SU-DHL-6 (cell line): ENCODE results near the gene RCAN2.

ENCODE experiments used
- H2AFZ ChIP-seq: fragments of 200-600 bp; sonication (generic); 2 replicates; pipeline ENCODE4 v1.6.1; 2014; ENCODE audit warnings: low read depth, mild to moderate bottlenecking, moderate library complexity, mixed read lengths, antibody characterized with exemption, low read length; ENCODE audit not compliant: severe bottlenecking
- H3F3A ChIP-seq: fragments of 200-600 bp; shearing (Covaris generic); 2 replicates; pipeline ENCODE4 v1.6.0; 2016; ENCODE audit warnings: antibody characterized with exemption, mild to moderate bottlenecking; ENCODE audit not compliant: insufficient read depth
- H3K27ac ChIP-seq: fragments of 200-600 bp; sonication (generic); 2 replicates; pipeline ENCODE4 v1.5.1; 2016; ENCODE audit warnings: low read depth, mild to moderate bottlenecking, low read length, moderate library complexity, mixed read lengths
- H3K27me3 ChIP-seq: fragments of 200-600 bp; sonication (generic), shearing (Covaris generic); 2 replicates; pipeline ENCODE4 v1.6.0; 2014; ENCODE audit warnings: mild to moderate bottlenecking, low read length
- H3K36me3 ChIP-seq: fragments of 200-600 bp; sonication (generic); 2 replicates; pipeline ENCODE4 v1.6.1; 2014; ENCODE audit warnings: mild to moderate bottlenecking, low read length, mixed read lengths
- H3K4me2 ChIP-seq: fragments of 300-600, 200-600 bp; shearing (Covaris generic), sonication (generic); 2 replicates; pipeline ENCODE4 v1.6.0; 2014; ENCODE audit warnings: low read length, low read depth, mild to moderate bottlenecking; ENCODE audit not compliant: poor library complexity, severe bottlenecking
- H3K4me3 ChIP-seq: fragments of 200-600 bp; sonication (generic); 2 replicates; pipeline ENCODE4 v1.5.1; 2014; ENCODE audit warnings: antibody characterized with exemption, low read length, mild to moderate bottlenecking, mixed read lengths; ENCODE audit not compliant: insufficient read depth, poor library complexity, severe bottlenecking
- H3K79me2 ChIP-seq: fragments of 200-600 bp; sonication (generic); 2 replicates; pipeline ENCODE4 v1.6.1; 2014; ENCODE audit warnings: mild to moderate bottlenecking, low read length, moderate library complexity; ENCODE audit not compliant: insufficient read depth
- H3K9ac ChIP-seq: fragments of 200-600 bp; sonication (generic); 2 replicates; pipeline ENCODE4 v1.7.0; 2014; ENCODE audit warnings: mild to moderate bottlenecking, low read length
- H3K9me2 ChIP-seq: fragments of 200-600 bp; sonication (generic); replicated peaks from 2 replicates; pipeline ENCODE4 v1.6.1; 2014; ENCODE audit warnings: low read length; ENCODE audit not compliant: insufficient read depth
- H3K9me3 ChIP-seq: fragments of 200-600 bp; sonication (generic); 2 replicates; pipeline ENCODE4 v1.6.1; 2014; ENCODE audit warnings: low read length, mixed read lengths; ENCODE audit not compliant: insufficient read depth
- H4K20me1 ChIP-seq: fragments of 200-600 bp; sonication (generic); 2 replicates; pipeline ENCODE4 v1.6.1; 2014; ENCODE audit warnings: low read depth, mild to moderate bottlenecking, antibody characterized with exemption, low read length, moderate library complexity, mixed read lengths
- CTCF ChIP-seq: fragments of 200-600 bp; sonication (generic); IDR thresholded peaks from one replicate; pipeline ENCODE4 v1.5.1; 2017; ENCODE audit warnings: antibody characterized with exemption, mild to moderate bottlenecking, low read length, moderate library complexity; ENCODE audit not compliant: insufficient read depth, poor library complexity, severe bottlenecking
- EZH2phosphoT487 ChIP-seq: fragments of 200-600 bp; sonication (generic), shearing (Covaris generic); conservative IDR thresholded peaks from 2 replicates; pipeline ENCODE4 v1.6.1; 2018; ENCODE audit warnings: mild to moderate bottlenecking, antibody characterized with exemption, low read length, moderate library complexity, mixed read lengths

The RCAN2 gene

GRCh38 chr6:46218457-46218856 lies 272.8 kb downstream of the RCAN2 start:
- H3K79me2 ChIP-seq, result no peaks in the 10 kb centered on the region
- no peaks in the 10 kb centered on the region for H3K36me3 ChIP-seq
- no peak overlapping the region for H3K4me2 ChIP-seq
- no peaks in the 10 kb centered on the region for H3K9me2 ChIP-seq
- peaks cover 19% of the 10 kb centered on the region for H3F3A ChIP-seq
- no peaks in the 10 kb centered on the region for H3K9me3 ChIP-seq
- no peaks in the 10 kb centered on the region for H3K27me3 ChIP-seq
- no peaks in the 10 kb centered on the region for H4K20me1 ChIP-seq
- peak overlapping the region; percentile 88; the same call in 1 of the 2 replicates for H3K27ac ChIP-seq
- no peak overlapping the region for H3K4me3 ChIP-seq
- peak overlapping the region; percentile 10 for H2AFZ ChIP-seq
- TF ChIP-seq CTCF, result no peak
- TF ChIP-seq EZH2phosphoT487, result no peak
- no peak overlapping the region for H3K9ac ChIP-seq

DNA sequence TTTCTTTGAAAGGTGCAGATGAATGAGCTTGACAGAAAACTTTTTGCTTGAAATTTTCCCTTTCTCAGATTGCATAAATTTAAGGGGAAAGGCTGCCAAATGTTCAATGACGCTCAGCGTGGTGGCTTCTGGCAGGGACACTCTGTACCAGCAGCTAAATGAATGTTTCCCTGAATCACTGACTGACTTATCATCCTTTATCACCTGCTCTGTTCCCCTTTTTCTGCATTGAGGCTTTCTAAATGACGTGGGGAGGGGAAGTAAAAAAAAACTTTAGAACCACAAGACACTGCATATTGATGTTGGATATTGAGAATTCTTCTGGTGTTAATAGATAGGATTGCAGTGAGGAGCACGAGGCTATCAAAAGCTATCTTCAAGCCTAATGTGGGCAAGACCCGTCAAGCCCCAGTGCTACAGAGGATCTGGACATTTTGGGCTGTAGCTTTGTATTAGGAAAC lies 273.5 kb downstream of the RCAN2 start:
- Histone ChIP-seq H2AFZ (no peak overlapping the region), H3K9ac (no peak overlapping the region), H3K9me2 (no peaks in the 10 kb centered on the region), H4K20me1 (no peaks in the 10 kb centered on the region), H3K9me3 (no peaks in the 10 kb centered on the region), H3K79me2 (no peaks in the 10 kb centered on the region), H3F3A (peaks cover 19% of the 10 kb centered on the region), H3K27ac (no peak overlapping the region), H3K36me3 (no peaks in the 10 kb centered on the region), H3K27me3 (no peaks in the 10 kb centered on the region), H3K4me2 (no peak overlapping the region), H3K4me3 (no peak overlapping the region)
- TF ChIP-seq EZH2phosphoT487 (no peak), CTCF (no peak)

- no peaks in the 10 kb centered on the region for H3K79me2 ChIP-seq
- H3K9me2 ChIP-seq, result no peaks in the 10 kb centered on the region
- H3F3A ChIP-seq, result peaks cover 19% of the 10 kb centered on the region
- H3K9me3 ChIP-seq, result no peaks in the 10 kb centered on the region
- no peak overlapping the region for H2AFZ ChIP-seq
- TF ChIP-seq EZH2phosphoT487, result no peak
- TF ChIP-seq CTCF, result no peak
- H4K20me1 ChIP-seq, result no peaks in the 10 kb centered on the region
- no peak overlapping the region for H3K4me3 ChIP-seq
- no peak overlapping the region for H3K4me2 ChIP-seq
- no peak overlapping the region for H3K9ac ChIP-seq
- no peaks in the 10 kb centered on the region for H3K36me3 ChIP-seq
- H3K27ac ChIP-seq, result no peak overlapping the region
- no peaks in the 10 kb centered on the region for H3K27me3 ChIP-seq
Observed at GRCh38 chr6:46216879-46217278, 274.4 kb downstream of the RCAN2 start.
